ENCODE measurements around the gene DHRS13.

The DHRS13 gene

GRCh38 chr17:28863953-28864352 is 38.9 kb downstream of the DHRS13 start:
- TF ChIP-seq SIN3A (IDR thresholded peaks at IDR 0.05; ENCODE audit: borderline replicate concordance, insufficient read depth, low read length) (no peak), POLR2AphosphoS5 (IDR thresholded peaks at IDR 0.05; ENCODE audit: low read depth, low read length) (no peak)

DNA sequence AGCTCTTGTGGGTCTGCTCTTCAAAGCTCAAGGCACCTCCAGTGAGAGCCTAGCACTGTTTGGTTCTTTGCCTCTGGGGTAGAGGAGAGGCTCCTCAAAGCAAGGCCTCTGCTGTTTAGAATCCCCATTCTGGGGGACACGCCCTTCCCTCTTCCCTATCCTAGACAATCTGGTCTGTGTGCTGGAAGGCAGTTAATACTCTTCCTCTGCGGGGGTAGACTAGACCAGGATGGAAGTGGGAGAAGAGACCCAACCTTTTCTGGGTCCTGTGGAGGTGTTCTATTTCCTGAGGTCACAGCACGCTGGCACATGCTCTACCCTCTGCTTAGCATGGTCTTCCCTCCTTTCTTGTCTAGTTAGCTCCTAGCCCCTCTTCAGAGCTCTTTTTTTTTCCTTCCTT is 40.3 kb downstream of the DHRS13 start:
- TF ChIP-seq POLR2AphosphoS5 (IDR thresholded peaks at IDR 0.05; ENCODE audit: low read depth, low read length) (no peak), FOXP2 (optimal IDR thresholded peaks at IDR 0.05; ENCODE audit: borderline replicate concordance, extremely low read depth, extremely low read length, insufficient read depth) (no peak), TAF1 (IDR thresholded peaks at IDR 0.05; ENCODE audit: borderline replicate concordance, insufficient read depth, low read length) (no peak), SIN3A (IDR thresholded peaks at IDR 0.05; ENCODE audit: borderline replicate concordance, insufficient read depth, low read length) (no peak)
- TF ChIP-seq, protein P1, sequence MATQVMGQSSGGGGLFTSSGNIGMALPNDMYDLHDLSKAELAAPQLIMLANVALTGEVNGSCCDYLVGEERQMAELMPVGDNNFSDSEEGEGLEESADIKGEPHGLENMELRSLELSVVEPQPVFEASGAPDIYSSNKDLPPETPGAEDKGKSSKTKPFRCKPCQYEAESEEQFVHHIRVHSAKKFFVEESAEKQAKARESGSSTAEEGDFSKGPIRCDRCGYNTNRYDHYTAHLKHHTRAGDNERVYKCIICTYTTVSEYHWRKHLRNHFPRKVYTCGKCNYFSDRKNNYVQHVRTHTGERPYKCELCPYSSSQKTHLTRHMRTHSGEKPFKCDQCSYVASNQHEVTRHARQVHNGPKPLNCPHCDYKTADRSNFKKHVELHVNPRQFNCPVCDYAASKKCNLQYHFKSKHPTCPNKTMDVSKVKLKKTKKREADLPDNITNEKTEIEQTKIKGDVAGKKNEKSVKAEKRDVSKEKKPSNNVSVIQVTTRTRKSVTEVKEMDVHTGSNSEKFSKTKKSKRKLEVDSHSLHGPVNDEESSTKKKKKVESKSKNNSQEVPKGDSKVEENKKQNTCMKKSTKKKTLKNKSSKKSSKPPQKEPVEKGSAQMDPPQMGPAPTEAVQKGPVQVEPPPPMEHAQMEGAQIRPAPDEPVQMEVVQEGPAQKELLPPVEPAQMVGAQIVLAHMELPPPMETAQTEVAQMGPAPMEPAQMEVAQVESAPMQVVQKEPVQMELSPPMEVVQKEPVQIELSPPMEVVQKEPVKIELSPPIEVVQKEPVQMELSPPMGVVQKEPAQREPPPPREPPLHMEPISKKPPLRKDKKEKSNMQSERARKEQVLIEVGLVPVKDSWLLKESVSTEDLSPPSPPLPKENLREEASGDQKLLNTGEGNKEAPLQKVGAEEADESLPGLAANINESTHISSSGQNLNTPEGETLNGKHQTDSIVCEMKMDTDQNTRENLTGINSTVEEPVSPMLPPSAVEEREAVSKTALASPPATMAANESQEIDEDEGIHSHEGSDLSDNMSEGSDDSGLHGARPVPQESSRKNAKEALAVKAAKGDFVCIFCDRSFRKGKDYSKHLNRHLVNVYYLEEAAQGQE (IDR thresholded peaks at IDR 0.05; ENCODE audit: insufficient read depth in 1 of 2, low read depth in 2 of 2, low read length in 2 of 2): no peak

DNA sequence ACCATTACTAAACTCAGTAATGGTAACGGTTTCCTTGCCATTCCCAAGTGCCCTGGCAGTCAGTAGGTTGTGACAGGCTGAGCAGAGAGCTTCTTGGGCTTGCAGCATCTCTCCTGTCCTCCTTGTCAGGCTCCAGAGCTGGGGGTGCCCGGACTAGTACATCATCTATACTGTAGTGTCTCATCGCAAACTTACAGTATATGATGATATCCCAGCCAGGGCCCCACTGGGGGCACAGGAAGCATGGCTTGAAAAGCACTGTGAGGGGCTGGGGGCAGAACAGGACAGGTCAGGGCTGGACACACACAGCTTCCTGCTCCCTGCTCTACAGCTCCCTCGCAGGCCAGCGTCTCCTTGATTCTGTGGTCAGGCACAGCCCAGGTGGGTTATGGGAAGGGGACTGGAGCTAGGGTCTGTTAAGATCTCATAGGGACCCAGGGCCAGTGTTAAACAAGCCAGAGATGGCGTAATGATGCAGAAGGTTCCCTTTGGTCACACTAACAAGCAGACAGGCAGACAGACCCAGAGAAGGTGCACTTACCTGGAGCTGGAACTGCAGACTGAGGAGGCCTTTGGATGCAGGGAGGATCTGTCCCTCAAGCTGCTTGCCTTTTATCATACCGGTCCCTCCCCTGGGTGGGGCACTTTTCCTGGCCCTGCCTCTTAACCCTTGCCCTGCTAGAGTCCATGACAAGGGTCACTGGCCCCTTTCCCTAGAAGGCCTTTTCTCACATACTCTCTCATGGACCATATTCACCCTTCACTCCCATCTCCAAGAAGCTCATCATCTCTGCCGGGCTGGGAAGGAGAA is 41.3 kb downstream of the DHRS13 start:
- TF ChIP-seq SIN3A (IDR thresholded peaks at IDR 0.05; ENCODE audit: borderline replicate concordance, insufficient read depth, low read length): no peak
- TF ChIP-seq FOXP2 (optimal IDR thresholded peaks at IDR 0.05; ENCODE audit: borderline replicate concordance, extremely low read depth, extremely low read length, insufficient read depth): no peak
- no peak for TF ChIP-seq TAF1 (IDR thresholded peaks at IDR 0.05; ENCODE audit: borderline replicate concordance, insufficient read depth, low read length)
- no peak; the same call in 1 of the 2 replicates for TF ChIP-seq POLR2AphosphoS5 (IDR thresholded peaks at IDR 0.05; ENCODE audit: low read depth, low read length)
- TF ChIP-seq, protein P1 (IDR thresholded peaks at IDR 0.05; ENCODE audit: insufficient read depth in 1 of 2, low read depth in 2 of 2, low read length in 2 of 2): no peak

DNA sequence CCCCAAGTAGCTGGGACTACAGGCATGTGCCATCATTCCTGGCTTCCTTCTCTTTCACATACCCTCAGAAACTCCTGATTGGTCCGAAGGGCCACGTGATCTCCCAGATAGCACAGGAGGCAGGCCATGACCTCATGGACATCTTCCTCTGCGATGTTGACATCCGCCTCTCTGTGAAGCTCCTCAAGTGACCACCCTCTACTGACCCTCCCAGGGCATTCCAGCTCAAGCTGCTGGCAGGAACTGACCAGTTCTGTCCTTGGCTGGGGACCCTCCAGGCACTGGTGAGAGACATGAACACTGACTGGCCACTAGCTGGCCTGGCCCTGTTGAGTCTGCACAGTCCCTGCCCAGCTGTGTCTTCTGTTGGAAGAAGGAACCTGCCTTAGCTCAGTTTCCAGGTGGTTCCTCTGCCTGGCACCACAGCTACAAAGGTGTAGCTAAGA is 42.5 kb downstream of the DHRS13 start:
- TF ChIP-seq, protein P1 (IDR thresholded peaks at IDR 0.05; ENCODE audit: insufficient read depth in 1 of 2, low read depth in 2 of 2, low read length in 2 of 2): no peak
- TF ChIP-seq POLR2AphosphoS5 (IDR thresholded peaks at IDR 0.05; ENCODE audit: low read depth, low read length) (no peak), FOXP2 (optimal IDR thresholded peaks at IDR 0.05; ENCODE audit: borderline replicate concordance, extremely low read depth, extremely low read length, insufficient read depth) (no peak), SIN3A (IDR thresholded peaks at IDR 0.05; ENCODE audit: borderline replicate concordance, insufficient read depth, low read length) (no peak)

DNA sequence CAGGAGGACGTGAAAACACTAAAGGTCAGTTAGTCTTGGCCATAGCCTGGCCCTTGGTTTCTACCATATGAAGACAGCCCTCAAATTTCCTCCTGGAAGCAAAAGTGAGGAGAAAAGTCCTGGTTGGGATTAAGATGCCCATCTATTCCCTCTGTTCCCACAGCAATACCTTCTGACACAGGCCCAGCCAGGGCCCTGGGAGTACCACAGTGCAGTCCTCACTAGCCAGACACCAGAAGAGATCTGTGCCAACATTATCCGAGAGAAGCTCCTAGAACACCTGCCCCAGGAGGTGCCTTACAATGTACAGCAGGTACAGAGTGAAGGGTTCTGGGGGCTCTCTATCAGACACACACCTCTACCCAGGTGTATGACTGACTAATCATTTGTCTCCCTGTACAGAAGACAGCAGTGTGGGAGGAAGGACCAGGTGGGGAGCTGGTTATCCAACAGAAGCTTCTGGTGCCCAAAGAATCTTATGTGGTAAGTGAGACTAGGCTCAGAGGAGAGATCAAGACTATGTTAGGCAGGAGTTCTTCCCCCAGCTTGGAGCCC is 44.0 kb downstream of the DHRS13 start:
- no peak; the same call in 1 of the 2 replicates for TF ChIP-seq POLR2AphosphoS5 (IDR thresholded peaks at IDR 0.05; ENCODE audit: low read depth, low read length)
- no peak for TF ChIP-seq FOXP2 (optimal IDR thresholded peaks at IDR 0.05; ENCODE audit: borderline replicate concordance, extremely low read depth, extremely low read length, insufficient read depth)
- TF ChIP-seq SIN3A (IDR thresholded peaks at IDR 0.05; ENCODE audit: borderline replicate concordance, insufficient read depth, low read length): no peak
- TF ChIP-seq, protein P1 (IDR thresholded peaks at IDR 0.05; ENCODE audit: insufficient read depth in 1 of 2, low read depth in 2 of 2, low read length in 2 of 2): no peak
- no peak for TF ChIP-seq TAF1 (IDR thresholded peaks at IDR 0.05; ENCODE audit: borderline replicate concordance, insufficient read depth, low read length)
